SHP77 (cell line): ENCODE measurements around the gene GNB5.
A peak's percentile ranks its signal among the peaks of the same experiment; 100 is the strongest.

Experiments
- DNase-seq, 2 experiments: peaks; one replicate each; lab custom pipeline; 2025; lab: John Stamatoyannopoulos, UW

GNB5 gene

GRCh38 chr15:52140646-52141045 is 50.5 kb downstream of the GNB5 start:
- DNase-seq, result no peak

DNA sequence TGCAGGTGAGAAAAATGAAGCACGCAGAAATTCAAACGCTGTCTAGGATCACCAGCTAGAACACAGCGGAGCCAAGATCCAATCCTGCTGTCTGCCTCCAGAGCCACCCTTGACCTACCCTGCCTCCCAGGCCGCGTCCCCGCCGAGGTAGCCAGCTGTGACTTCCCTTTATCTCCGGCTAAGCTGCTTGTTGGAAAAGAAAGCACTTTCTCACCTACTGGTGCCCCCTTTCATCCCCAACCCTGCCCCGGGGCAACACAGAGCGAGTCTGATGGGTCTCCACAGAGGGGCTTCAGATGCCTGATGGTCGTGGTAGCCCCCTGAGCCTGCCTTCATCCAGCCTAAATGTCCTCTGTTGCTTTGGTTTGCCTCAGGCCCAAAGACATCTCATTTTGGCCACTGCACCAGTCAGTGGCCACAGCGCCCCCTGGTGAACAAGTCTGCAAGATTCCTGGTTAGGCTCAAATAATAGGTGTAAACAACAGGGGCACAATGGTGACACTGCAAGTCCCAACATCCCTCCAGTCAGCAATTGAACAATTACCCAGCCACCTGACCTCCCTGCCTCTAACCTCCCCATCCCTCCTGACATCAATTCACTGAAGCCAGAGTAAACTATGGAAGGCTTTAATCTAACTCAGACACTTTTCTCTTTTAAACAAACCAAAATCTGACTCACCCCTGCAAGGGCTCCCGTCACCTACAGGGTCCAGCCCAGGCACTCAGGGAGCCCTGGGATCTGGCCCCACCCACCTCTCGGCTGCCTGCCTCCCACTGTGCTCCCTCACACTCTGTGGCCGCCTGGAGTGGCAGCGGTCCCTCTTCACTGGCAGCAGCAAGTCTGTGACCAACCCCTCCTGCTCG is 51.4 kb downstream of the GNB5 start:
- peak; percentile 28 to 54 for DNase-seq

- DNase-seq, result no peak
Observed at GRCh38 chr15:52137432-52138357, 53.5 kb downstream of the GNB5 start.

DNA sequence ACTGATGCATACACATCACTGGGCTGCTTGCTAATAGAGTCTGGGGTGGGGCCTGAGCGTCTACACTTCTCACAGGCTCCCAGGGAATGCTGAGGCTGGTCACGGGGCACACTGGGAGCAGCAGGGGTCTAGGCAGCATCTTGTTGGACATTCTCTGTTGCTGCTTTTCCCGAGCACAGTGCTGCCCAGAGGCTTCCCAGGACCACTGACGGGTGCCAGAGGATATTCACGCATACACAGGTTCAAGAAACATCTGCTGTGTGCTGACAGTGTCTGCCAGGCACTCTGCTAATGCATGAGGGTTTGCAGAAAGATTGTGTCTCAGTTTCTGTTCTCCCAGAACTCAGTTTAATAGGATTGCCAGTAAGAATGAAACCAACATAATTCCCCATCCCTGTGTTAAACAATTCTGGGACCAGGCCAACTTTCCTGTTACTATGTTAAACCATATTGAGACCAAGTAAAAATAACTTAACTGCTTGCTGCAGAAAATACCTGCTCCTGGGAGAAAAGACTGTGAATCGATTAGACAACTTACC is 54.7 kb downstream of the GNB5 start:
- no peak for DNase-seq

DNA sequence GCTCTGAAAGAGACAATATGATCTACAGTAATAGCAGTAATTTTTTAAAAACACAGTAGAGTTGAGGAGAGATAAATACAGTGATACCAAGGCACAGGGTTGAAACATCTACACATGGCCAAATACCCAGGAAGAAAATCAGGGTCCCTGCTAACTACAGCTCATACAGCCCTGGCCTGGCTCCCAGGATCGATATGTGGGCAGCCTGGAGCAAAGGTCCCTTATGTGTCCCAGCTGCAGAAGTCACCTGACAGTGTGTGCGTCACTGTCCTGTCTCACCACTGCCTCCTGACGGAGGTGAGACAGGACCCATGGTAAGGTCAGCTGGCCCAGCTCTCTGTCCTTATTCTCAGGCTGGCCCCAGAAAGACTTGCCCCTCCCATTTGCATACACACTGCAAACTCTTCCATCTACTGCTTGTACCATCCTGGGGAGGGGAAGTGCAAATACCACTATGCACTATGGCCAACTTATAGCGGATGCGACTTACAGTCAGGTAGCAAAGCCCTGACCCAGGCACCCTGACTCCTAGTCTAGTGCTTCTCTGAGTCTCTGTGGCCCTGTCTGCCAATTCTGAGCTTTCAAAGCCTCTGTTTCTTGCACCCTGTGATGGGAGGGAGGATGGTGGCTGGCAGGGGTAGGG is 56.6 kb downstream of the GNB5 start:
- DNase-seq, result no peak

GRCh38 chr15:52133510-52134220 is 57.5 kb downstream of the GNB5 start:
- DNase-seq, result no peak

DNA sequence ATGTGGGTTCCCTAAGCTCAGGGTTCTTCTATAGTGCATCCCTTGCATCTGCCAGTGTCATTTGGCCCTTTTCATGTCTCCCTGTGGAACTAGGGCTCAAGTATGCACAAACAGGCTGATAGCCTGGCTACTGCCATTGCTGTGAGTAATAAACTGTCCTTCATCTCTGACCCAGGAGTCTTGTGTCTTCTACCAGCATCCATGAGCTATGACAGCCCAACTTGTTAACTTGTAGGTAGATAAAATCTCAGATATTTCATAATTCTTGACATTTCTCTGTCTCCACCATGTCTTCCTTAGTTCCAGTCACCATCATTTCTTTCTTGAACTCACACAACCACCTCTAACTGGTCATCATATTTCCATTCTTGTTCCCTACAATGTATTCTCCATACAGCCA is 59.1 kb downstream of the GNB5 start:
- DNase-seq, result no peak

DNA sequence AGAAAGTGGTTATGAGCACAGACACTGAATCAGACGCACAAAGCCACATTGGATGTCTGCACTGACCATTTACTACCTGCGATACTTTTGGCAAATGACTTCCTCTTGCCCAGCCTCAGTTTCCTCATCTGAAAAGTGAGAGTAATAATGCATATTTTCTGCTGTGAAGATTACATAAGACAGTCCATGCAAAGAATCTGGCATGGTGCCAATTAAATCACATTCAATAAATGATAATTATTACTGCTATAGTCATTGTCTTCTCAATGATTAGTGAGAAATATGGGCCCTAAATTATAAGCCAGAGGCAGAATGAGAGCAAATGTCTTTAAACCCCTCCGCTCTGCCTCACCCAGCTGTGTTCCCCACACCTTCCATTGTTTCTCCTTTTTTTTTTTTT is 62.6 kb downstream of the GNB5 start:
- DNase-seq, result no peak

DNA sequence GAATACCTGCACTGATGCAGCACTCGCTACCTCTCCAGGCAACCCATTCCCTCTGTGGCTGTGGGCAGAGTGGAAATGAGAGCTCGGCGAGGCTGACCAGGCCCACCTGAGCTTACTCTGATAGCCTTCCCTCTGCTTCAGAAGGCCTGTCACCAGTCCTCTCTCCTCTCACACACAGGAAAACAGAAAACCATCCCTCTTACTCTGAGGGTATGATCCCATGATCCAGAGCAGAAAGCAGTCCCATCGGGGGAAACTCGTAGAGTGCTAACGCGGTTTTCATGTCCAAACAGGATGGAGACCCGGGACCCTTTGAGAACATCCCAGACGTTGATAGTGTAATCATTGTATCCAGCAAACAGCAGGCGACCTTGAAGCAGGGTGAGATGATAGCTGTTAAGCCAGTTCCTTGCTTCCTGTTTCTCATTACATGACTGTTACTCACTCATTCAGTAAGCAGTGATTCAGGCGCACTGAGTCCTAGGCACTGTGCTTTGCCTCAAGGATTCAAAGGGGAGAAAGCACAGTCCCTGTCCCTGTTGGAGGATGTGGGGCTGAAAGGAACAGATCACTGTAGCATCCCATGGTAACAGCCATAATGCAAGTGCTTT is 66.8 kb downstream of the GNB5 start:
- no peak for DNase-seq

DNA sequence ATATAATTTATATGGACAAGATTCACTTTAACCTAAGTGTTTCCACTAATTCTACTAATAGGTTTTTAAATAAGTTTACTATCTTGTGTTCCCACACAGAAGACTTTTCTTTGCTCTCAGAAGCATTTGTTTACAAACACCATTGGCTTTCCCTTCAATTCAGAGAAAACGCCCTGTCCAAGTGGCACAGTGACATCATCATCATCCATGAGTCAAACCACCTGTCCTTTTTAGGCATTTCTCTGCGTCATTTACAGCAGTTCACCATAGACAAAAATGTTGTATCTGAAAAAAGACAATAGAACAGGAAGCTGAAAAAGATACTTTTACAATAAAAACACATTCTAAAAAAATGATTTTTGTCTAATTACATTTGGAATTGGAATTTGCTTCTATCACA is 69.3 kb downstream of the GNB5 start:
- DNase-seq, result no peak

GRCh38 chr15:52121006-52121405 is 70.2 kb downstream of the GNB5 start:
- no peak for DNase-seq

DNA sequence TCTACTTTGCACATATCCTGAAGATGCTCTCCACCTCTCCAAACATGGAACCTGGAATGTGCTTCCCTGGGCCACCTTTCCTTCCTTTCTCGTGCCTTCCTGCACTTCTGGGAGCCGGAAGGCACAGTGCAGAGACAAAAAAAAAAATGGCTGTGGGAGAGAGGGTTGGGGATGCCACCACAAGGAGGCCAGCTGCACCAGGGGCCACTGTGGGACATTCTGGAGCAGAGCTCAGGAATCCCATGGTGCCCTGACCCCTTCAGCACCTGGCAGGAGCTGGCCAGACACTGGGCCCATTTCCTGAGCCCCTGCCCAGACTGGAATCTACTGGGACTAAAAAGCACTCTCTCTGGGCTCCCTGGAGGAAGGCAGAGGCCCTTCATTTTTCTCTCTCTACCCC is 70.7 kb downstream of the GNB5 start:
- DNase-seq, result no peak

DNA sequence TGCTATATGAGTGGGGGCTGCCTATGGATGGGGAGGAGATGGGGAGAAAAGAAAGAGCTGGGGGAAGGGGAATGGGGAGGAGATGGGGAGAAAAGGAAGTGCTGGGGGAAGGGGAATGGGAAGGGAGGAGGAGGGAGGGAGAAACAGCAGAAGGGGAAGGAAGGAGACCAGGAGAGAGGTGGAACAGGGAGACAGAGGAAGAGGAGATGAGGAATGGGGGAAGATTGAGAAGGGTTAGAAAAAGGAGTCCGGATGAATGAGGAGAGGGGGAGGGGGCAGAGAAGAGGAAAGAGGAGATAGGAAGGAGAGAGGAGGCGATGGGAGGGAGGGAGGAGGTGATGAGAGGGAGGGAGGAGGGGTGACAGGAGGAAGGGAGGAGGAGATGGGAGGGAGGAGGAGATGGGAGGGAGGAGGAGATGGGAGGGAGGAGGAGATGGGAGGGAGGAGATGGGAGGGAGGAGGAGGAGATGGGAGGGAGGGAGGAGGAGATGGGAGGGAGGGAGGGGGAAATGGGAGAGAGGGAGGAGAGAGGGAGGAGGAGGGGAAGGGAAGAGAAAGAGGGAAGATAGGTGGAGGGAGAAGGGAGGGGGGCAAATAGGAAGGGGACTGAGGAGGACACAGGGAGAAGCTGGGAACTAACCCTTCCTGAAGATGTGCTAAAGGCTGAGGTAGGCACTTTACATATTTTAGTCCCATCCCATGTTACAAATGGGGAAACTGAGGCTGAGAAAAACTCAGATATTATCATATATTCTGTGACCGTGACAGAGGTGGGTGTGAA is 72.0 kb downstream of the GNB5 start:
- DNase-seq, result no peak

DNA sequence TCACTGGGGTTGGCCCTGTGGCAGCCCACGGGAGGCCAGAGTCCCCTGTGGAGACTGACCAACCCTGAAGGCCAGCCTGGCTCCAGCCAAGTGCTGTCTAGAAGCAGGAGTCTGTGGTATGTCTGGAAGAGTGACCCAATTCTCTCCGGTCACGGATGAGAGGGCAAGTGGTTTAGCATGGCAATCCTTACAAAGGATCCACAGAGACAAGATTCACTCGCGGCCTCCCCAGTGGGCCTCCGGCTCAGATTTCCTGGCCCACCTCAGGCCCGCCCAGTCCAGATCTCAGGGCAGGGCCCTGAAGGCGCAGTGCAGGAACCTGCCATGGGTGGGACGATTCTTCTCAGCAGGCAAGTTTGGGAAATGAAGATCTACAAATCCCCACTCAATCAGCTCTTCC is 73.6 kb downstream of the GNB5 start:
- no peak for DNase-seq

DNA sequence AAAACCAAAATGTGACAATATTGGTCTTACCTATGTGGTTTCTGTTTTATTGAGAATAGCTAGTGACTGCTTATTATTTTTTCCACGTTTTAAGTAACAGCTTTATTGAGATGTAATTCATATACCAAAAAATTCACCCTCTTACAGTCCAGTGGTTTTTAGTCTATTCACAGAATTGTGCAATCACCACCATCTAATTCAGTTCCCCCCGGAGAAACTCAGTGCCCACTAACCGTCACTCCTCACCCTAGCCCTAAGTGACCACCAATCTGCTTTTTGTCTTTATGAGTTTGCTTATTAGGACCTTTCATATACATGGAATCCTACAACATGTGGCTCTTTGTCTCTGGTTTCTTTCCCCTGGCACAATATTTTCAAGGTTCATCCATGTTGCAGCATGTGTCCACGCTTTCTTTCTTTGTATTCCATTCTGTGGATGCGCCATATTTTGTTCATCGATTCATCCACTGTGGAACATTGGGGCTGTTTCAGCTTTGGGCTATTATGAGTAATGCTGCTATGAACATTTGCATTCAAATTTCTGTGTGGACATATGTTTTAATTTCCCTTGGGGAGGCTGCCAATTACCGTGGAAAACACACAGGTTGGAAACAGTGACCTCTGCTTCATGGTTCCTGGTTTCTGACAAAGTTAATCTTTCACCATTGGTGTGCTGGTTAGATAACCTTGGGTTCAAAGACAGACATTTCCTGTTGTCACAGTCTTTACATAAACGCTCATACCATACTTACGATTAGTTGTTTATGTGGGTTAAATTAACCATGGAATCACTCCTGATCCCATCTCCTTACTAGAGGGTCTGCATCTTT is 75.4 kb downstream of the GNB5 start:
- no peak for DNase-seq

DNA sequence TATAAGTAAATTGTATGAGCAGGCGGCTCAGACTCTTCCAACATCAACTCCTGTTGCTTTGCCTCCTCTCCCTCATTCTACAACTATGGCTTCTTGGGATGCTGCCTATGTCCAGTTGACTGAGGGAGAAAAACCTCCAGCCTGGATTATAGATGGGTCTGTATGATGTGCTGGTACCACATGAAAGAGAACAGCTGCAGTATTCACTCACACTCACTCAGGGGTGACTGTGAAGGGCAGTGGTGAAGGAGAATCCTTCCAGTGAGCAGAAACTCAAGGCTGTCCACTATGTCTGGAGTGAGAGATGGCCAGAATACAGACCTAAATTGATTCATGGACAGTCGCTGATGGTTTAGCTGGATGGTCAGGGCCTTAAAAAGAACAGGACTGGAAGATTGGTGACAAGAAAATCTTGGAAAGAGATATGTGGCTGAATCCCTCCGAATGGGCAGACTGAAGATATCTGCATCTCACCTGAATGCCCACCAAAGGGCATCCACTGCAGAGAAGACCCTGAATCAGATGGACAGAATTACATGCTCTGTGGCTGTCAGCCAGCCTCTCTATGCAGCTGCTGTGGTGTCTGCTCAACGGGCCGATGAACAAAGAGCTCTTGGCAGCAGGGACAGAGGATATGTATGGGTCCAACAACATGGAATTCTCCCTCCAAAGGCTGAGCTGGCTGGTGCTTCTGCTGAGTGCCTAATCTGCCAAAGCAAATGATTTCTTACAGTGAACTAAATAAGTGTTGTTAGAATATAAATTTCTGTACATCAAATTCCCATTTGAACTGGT is 76.7 kb downstream of the GNB5 start:
- peak in 1 of 2 experiments; percentile 36 for DNase-seq

- no peak for DNase-seq
Observed at GRCh38 chr15:52113708-52114107, 77.5 kb downstream of the GNB5 start.

- no peak for DNase-seq
Observed at GRCh38 chr15:52113235-52113634, 78.0 kb downstream of the GNB5 start.
